Loucy (cell line): Measurements from ENCODE around the gene MYO3B.

Experiments used
- EZH2phosphoT487 ChIP-seq: fragments of 200-600 bp; IDR thresholded peaks from 2 replicates; pipeline ENCODE4 v1.6.1; 2018; ENCODE audit warnings: antibody characterized with exemption, mild to moderate bottlenecking, moderate library complexity, borderline replicate concordance
- TF ChIP-seq, protein P1 (sequence below): fragments of 200-600 bp; sonication (generic); conservative IDR thresholded peaks from 2 replicates; pipeline ENCODE4 v1.5.1; 2014; ENCODE audit warnings: mild to moderate bottlenecking, antibody characterized with exemption, low read length

GRCh38 chr2:170391018-170391417 lies 213.1 kb downstream of the MYO3B start:
- TF ChIP-seq, protein P1, sequence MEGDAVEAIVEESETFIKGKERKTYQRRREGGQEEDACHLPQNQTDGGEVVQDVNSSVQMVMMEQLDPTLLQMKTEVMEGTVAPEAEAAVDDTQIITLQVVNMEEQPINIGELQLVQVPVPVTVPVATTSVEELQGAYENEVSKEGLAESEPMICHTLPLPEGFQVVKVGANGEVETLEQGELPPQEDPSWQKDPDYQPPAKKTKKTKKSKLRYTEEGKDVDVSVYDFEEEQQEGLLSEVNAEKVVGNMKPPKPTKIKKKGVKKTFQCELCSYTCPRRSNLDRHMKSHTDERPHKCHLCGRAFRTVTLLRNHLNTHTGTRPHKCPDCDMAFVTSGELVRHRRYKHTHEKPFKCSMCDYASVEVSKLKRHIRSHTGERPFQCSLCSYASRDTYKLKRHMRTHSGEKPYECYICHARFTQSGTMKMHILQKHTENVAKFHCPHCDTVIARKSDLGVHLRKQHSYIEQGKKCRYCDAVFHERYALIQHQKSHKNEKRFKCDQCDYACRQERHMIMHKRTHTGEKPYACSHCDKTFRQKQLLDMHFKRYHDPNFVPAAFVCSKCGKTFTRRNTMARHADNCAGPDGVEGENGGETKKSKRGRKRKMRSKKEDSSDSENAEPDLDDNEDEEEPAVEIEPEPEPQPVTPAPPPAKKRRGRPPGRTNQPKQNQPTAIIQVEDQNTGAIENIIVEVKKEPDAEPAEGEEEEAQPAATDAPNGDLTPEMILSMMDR, result no peak
- no peak for TF ChIP-seq EZH2phosphoT487
